Tibial artery (tissue), 4 donors: ENCODE results near the gene LIMK1.

Experiments used
- DNase-seq, 2 donors: peaks; one replicate each; pipeline ENCODE4 v3.0.0-alpha.2; 2019
- H3K27ac ChIP-seq, 2 donors: fragments of 200-600 bp; sonication (generic) in 1 of 2; 1 replicate in 1 of 2; 2 replicates in 1 of 2; pipeline ENCODE4 v1.5.1; 2018 to 2019; ENCODE audit warnings: mild to moderate bottlenecking in 1 of 2
- H3K27me3 ChIP-seq, 2 donors: fragments of 200-600 bp; sonication (generic) in 1 of 2; one replicate each; pipeline versions ENCODE4 v1.5.1 to v1.6.0; 2016 to 2019
- H3K36me3 ChIP-seq, 3 donors: fragments of 200-600 bp; sonication (generic) in 2 of 3; one replicate each; pipeline ENCODE4 v1.5.1; 2016 to 2019; ENCODE audit warnings: mild to moderate bottlenecking in 2 of 3
- H3K4me1 ChIP-seq, 4 donors: fragments of 200-600 bp; sonication (generic) in 2 of 4; 1 replicate in 3 of 4; 2 replicates in 1 of 4; pipeline ENCODE4 v1.5.1; 2016 to 2019
- H3K4me3 ChIP-seq, 2 donors: fragments of 200-600 bp; sonication (generic) in 1 of 2; 1 replicate in 1 of 2; 2 replicates in 1 of 2; pipeline ENCODE4 v1.5.1; 2018 to 2019; ENCODE audit warnings: mild to moderate bottlenecking in 2 of 2
- H3K9me3 ChIP-seq, 3 donors: fragments of 200-600 bp; sonication (generic) in 1 of 3; one replicate each; pipeline ENCODE4 v1.5.1; 2016 to 2019
- intact Hi-C: fragments of 100-400 bp; cut with DNase I; formaldehyde crosslinking; loops from one replicate; pipeline ENCODE4 v1.15.0; 2023; ENCODE audit warnings: low total_unique reads
- TF ChIP-seq, protein P1 (sequence below), 2 experiments: fragments of 200-600 bp in 1 of 2; fragments of 450-650 bp in 1 of 2; IDR thresholded peaks; one replicate each; pipeline ENCODE4 v1.5.1; 2017 to 2019; ENCODE audit warnings: antibody characterized with exemption in 2 of 2, mild to moderate bottlenecking in 1 of 2, moderate library complexity in 1 of 2

The LIMK1 gene

GRCh38 chr7:74052628-74053027 lies 31.0 kb upstream of the LIMK1 start:
- Histone ChIP-seq H3K27ac (peak overlapping the region in 1 of 2 donors; percentile 47), H3K27me3 (no peaks in the 10 kb centered on the region), H3K4me1 (peaks cover 0 to 19% (median 0%) of the 10 kb centered on the region in 4 donors), H3K9me3 (no peaks in the 10 kb centered on the region), H3K4me3 (no peak overlapping the region), H3K36me3 (peaks cover 98 to 100% (median 99%) of the 10 kb centered on the region in 3 donors)
- TF ChIP-seq, protein P1, sequence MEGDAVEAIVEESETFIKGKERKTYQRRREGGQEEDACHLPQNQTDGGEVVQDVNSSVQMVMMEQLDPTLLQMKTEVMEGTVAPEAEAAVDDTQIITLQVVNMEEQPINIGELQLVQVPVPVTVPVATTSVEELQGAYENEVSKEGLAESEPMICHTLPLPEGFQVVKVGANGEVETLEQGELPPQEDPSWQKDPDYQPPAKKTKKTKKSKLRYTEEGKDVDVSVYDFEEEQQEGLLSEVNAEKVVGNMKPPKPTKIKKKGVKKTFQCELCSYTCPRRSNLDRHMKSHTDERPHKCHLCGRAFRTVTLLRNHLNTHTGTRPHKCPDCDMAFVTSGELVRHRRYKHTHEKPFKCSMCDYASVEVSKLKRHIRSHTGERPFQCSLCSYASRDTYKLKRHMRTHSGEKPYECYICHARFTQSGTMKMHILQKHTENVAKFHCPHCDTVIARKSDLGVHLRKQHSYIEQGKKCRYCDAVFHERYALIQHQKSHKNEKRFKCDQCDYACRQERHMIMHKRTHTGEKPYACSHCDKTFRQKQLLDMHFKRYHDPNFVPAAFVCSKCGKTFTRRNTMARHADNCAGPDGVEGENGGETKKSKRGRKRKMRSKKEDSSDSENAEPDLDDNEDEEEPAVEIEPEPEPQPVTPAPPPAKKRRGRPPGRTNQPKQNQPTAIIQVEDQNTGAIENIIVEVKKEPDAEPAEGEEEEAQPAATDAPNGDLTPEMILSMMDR (IDR thresholded peaks at IDR 0.05), result no peak
- no peak for DNase-seq
- intact Hi-C loops, result no loop called here

GRCh38 chr7:74053589-74054186 lies 29.9 kb upstream of the LIMK1 start:
- Histone ChIP-seq H3K27ac (no peak overlapping the region), H3K4me1 (peaks cover 0 to 23% (median 0%) of the 10 kb centered on the region in 4 donors), H3K4me3 (no peak overlapping the region), H3K36me3 (peaks cover 98 to 99% (median 98%) of the 10 kb centered on the region in 3 donors), H3K9me3 (no peaks in the 10 kb centered on the region), H3K27me3 (no peaks in the 10 kb centered on the region)
- DNase-seq, result peak in 1 of 2 donors; percentile 16
- intact Hi-C loops, result no loop called here
- TF ChIP-seq, protein P1 (IDR thresholded peaks at IDR 0.05), result no peak

- peak in 1 of 2 donors; percentile 67 for DNase-seq
These were observed 27.3 kb upstream of the LIMK1 start for GRCh38 chr7:74056096-74056915.

DNA sequence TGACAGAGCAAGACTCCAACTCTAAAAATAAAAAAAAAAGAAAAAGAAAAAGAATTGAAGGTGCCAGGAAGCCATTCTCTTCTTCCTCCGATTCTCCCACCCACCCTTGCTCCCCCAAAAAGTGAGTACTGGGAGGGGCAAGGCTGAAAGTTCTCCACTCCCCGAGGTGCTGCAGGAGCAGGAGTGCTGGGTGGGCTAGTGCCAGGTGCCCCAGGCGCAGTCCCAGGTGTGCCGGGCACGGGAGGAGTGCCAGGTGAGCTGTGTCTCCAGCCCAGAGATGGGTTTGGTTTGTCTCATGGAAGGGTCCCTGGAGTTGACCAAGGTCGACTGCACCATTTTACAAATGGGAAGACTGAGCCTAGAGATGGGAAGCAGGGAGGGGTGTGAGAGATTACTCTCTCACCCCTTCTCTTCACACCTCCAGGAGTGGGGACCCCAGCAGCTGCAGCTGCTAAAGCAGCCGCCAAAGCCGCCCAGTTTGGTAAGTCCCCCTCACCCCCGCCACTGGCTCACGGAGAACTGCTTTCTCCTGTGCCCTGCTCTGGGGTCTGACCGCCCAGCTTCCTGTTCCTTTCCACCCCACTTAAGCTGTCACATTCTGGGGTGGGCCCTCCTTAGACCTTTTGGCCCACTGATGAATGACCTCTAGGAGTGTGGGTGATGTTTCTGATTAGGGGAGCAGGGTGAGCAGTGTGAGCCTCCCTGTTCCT lies 26.2 kb upstream of the LIMK1 start:
- Histone ChIP-seq H3K36me3 (peaks cover 83 to 94% (median 89%) of the 10 kb centered on the region in 3 donors), H3K27ac (peak overlapping the region; percentile 53 to 84)

More at GRCh38 chr7:74056096-74056915, 27.3 kb upstream of the LIMK1 start:
- H3K4me1 ChIP-seq, result peaks cover 0 to 40% (median 21%) of the 10 kb centered on the region in 4 donors
- intact Hi-C loops, result no loop called here
- peak overlapping the region; percentile 53 to 84 for H3K27ac ChIP-seq
- no peaks in the 10 kb centered on the region for H3K9me3 ChIP-seq
- TF ChIP-seq, protein P1 (IDR thresholded peaks at IDR 0.05), result no peak
- H3K36me3 ChIP-seq, result peaks cover 93 to 98% (median 98%) of the 10 kb centered on the region in 3 donors
- no peaks in the 10 kb centered on the region for H3K27me3 ChIP-seq
- no peak overlapping the region for H3K4me3 ChIP-seq

GRCh38 chr7:74057987-74058386 lies 25.6 kb upstream of the LIMK1 start:
- no peaks in the 10 kb centered on the region for H3K9me3 ChIP-seq
- peaks cover 83 to 93% (median 90%) of the 10 kb centered on the region in 3 donors for H3K36me3 ChIP-seq
- H3K27ac ChIP-seq, result peak overlapping the region; percentile 53 to 84
- H3K4me1 ChIP-seq, result peaks cover 0 to 51% (median 35%) of the 10 kb centered on the region in 4 donors
- TF ChIP-seq, protein P1 (IDR thresholded peaks at IDR 0.05), result no peak
- no peak for DNase-seq
- no peaks in the 10 kb centered on the region for H3K27me3 ChIP-seq
- H3K4me3 ChIP-seq, result no peak overlapping the region
- intact Hi-C loops, result no loop called here

More for the DNA sequence above, 26.2 kb upstream of the LIMK1 start:
- Histone ChIP-seq H3K9me3 (no peaks in the 10 kb centered on the region), H3K4me3 (no peak overlapping the region), H3K4me1 (peaks cover 0 to 45% (median 31%) of the 10 kb centered on the region in 4 donors), H3K27me3 (no peaks in the 10 kb centered on the region)
- peak in 1 of 2 donors; percentile 64 for DNase-seq
- intact Hi-C loops, result no loop called here
- TF ChIP-seq, protein P1 (IDR thresholded peaks at IDR 0.05), result no peak
